Coronary artery (tissue), 2 donors: ENCODE measurements around the gene LAMC3.

Experiments used
- DNase-seq: peaks from one replicate; pipeline ENCODE4 v3.0.0-alpha.2; 2017; ENCODE audit warnings: low spot score
- H3K27ac ChIP-seq, 2 donors: fragments of 200-600 bp; sonication (generic); one replicate each; pipeline ENCODE4 v1.5.1; 2016 to 2019
- H3K4me3 ChIP-seq: fragments of 200-600 bp; sonication (generic); 2 replicates; pipeline ENCODE4 v1.5.1; 2016; ENCODE audit warnings: mild to moderate bottlenecking, moderate library complexity
- TF ChIP-seq, protein P1 (sequence below): fragments of 200-600 bp; sonication (generic); IDR thresholded peaks from one replicate; pipeline ENCODE4 v1.5.1; 2019; ENCODE audit warnings: antibody characterized with exemption

Gene LAMC3

DNA sequence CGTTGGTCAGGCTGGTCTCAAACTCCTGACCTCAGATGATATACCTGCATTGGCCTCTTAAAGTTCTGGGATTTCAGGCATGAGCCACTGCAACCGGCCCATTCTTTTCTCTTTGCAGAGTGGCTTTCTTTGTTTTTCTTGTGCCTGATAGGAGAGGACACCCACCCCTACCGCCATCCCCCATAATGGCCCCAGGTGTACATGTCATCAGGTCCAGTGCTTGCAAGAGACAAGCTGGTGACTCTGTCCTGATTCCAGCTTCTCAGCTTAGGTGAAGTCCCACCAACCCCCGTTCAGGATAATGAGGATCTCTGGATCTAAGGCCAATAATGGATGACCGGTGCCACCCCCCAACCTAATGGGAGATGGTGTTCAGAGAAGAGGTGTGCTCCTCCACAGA, 85.0 kb downstream of the LAMC3 start:
- no peak for DNase-seq
- TF ChIP-seq, protein P1, sequence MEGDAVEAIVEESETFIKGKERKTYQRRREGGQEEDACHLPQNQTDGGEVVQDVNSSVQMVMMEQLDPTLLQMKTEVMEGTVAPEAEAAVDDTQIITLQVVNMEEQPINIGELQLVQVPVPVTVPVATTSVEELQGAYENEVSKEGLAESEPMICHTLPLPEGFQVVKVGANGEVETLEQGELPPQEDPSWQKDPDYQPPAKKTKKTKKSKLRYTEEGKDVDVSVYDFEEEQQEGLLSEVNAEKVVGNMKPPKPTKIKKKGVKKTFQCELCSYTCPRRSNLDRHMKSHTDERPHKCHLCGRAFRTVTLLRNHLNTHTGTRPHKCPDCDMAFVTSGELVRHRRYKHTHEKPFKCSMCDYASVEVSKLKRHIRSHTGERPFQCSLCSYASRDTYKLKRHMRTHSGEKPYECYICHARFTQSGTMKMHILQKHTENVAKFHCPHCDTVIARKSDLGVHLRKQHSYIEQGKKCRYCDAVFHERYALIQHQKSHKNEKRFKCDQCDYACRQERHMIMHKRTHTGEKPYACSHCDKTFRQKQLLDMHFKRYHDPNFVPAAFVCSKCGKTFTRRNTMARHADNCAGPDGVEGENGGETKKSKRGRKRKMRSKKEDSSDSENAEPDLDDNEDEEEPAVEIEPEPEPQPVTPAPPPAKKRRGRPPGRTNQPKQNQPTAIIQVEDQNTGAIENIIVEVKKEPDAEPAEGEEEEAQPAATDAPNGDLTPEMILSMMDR, result no peak
- Histone ChIP-seq H3K4me3 (no peak overlapping the region), H3K27ac (no peak overlapping the region)

DNA sequence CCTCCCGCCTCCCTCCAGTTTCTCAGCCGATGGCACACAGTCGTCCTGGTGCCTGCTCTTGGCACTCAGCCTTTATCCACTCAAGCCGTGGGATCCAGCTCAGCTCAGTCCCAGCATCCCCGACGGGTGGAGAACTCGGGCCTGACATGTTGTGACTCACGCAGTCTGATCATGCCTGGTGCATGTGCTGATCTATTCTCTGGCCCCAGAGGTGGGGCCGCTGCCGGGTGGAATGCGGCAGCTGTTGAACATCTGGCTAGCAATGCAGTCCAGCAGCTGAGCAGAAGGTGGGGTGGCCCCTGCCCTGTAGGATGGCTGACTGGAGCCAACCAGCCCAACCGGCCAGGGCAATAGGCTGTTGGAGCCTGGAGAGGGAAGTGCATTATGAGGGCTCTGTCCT, 85.6 kb downstream of the LAMC3 start:
- Histone ChIP-seq H3K4me3 (no peak overlapping the region), H3K27ac (no peak overlapping the region)
- DNase-seq, result no peak
- TF ChIP-seq, protein P1, result no peak

DNA sequence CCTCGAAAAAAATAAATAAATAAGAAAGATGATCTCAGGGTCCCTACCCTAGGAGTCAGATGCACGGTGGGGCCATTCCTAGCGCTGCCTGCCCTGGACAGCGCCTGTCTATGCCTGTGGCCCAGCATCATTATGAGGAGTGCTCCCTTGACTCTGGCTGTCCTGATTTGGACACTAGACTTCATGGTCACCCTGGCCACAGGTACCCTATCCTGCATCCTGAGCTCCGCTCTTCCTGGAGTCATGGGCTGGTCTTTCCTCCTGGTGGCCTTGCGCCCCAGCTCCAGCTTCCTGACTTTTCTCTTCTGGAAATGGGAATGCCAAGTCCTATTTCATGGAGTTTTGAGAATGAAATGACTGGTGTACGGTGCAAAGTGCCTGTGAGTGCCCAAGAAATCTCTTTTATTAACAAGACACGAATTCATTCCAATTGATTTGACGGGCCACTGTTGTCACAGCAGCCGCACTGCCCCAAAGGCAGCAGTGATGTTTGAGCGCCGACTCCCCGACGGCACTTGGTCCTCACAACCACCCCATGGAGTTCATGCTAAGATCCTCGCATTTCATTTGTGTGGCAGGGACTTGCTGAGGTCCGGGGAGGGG, 86.8 kb downstream of the LAMC3 start:
- Histone ChIP-seq H3K27ac (peak overlapping the region in 1 of 2 donors; percentile 78), H3K4me3 (peak overlapping the region; percentile 74)
- DNase-seq, result no peak
- TF ChIP-seq, protein P1, result no peak

DNA sequence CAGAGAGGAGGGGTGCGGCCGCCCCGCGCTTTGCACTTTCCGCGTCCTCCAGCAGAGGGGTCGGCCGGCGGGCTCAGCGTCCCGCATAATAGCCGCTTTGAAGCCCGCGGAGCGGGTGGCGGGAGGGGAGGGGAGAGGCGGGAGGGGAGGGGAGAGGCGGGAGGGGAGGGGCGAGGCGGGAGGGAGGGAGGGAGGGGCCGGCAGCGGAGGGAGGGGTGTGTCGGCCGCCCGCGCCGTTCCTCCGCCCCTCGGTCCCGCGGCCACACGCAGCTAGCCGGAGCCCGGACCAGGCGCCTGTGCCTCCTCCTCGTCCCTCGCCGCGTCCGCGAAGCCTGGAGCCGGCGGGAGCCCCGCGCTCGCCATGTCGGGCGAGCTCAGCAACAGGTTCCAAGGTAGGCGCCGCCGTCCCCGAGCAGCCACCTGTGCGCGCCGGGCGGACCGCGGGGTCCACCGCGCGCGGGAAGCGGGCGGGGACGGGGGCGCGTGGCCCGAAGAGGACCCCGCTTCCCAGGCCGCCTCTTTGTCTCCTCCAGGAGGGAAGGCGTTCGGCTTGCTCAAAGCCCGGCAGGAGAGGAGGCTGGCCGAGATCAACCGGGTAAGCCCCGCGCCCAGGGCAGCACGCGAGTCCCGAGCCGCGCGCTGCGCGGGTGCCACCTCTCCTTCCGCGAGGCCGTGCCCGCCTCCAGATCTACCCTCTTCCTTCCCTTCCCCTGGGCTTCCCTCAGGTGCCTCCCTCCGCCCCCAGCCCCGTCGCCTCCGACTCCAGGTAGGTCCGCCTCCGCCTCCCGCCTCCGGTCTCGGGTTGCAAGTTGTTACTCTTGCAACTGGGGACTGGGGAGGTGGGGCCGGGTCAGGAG, 87.5 kb downstream of the LAMC3 start, which contains the start of gene AIF1L:
Gene AIF1L, plus strand, starts transcription at position 263 of the 857 bp plus-strand sequence. Its CDS starts 99 bp downstream, at position 362.
- Histone ChIP-seq H3K27ac (peak within 1 kb of the TSS; percentile 27 to 78), H3K4me3 (peak within 1 kb of the TSS; percentile 74)
- no peak for DNase-seq
- TF ChIP-seq, protein P1, result no peak

DNA sequence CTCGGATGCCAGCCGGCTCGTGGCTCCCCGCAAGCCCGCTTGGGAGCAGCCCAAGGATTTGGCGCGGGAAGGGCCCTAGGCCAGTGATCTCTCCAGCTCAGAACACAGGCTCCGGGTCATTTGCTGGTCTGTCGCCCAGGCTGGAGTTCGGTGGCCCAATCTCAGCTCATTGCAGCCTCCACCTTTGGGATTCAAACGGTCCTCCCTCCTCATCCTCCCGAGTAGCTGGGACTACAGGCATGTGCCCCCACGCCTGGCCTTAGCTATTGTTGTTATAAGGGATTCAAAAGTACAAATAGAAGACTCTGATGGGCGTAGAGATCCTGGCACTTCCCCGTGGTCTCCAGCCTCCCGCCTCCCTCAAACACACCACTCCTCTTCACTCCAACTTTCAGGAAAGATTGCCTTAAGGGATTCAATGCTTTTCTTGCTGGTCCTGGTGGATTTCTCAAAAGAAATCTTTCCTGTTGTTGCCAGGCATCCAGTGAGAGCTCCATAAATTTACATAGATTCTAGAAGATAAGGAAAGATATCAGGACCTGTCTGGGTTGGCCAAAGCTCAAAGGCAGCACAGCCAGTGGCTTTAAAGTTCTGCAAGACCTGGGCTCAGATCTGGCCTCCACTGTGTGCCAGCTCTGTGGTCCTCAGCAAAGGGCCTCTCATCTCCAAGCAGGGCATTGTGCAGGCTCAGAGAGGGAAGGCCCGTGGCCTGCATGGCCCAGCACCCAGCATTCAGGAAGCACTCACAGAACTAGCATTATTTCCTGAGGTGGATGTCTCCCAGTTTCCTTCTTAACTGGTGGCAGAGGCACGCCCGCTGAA, 88.4 kb downstream of the LAMC3 start:
- TF ChIP-seq, protein P1, result no peak
- H3K27ac ChIP-seq, result peak overlapping the region; percentile 27 to 78
- H3K4me3 ChIP-seq, result peak overlapping the region; percentile 74
- no peak for DNase-seq

DNA sequence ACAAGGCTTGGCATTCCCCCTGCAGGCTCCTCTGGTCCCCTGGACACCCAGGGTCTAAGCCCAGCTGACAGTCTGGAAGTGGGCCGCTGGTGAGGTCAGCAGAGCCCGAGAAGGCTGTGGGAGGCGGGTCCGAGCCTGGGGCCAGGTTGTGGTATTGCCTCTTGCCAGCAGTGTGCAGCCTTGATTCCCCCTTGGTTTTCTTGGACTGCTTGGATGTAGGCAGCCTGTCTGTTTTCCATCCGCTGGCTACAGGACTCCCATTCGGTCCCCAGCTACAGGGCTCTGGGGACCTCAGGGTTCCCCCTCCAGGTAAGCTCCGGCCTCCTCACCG, 88.9 kb downstream of the LAMC3 start:
- no peak for DNase-seq
- TF ChIP-seq, protein P1, result no peak
- Histone ChIP-seq H3K27ac (peak overlapping the region; percentile 6 to 78), H3K4me3 (peak overlapping the region; percentile 74)
